ENCODE data around the gene MBD3L2B.

DNA sequence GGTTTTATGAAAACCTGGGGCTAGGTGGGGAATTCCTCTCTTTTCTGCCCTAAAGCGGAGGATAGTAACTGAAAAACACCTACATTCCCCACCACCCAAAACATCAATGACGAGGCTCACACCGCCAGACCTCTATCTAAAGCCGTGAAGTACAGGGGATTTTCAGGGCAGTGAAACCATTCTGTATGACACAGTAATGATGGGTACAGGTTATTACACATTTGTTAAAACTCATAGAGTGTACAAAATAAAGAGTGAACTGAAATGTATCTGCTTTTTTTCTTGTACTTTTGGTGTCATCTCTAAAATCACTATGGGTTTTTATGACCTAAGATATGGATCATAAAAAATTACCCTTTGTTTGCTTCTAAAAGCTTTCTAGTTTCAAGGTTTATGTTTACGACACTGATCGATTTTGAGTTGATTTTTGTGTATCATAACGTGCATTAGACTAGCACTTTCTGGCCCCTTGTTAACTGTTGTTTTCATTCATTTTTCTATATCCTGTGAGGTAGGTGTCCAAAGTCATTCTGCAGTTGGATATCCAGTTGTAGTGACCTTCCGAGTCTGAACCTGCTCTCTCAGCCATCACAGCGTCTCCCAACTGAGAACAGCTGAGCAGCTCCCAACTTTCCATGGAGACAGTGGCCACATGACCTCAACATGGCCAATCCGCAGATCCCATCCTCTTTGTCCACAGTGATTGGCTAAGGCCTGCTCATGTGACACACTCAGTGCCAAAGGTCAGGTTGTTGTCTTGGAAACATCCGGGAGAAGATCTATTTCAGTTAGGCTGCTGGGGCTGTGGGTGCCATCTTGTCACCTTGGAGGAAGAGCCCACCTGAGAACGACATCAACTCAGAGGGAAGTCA lies 10.3 kb downstream of the MBD3L2B start:
- TF ChIP-seq ZNF239 (tag by site-specific recombination; IDR thresholded peaks at IDR 0.05), result no peak
- TF ChIP-seq, protein P1, sequence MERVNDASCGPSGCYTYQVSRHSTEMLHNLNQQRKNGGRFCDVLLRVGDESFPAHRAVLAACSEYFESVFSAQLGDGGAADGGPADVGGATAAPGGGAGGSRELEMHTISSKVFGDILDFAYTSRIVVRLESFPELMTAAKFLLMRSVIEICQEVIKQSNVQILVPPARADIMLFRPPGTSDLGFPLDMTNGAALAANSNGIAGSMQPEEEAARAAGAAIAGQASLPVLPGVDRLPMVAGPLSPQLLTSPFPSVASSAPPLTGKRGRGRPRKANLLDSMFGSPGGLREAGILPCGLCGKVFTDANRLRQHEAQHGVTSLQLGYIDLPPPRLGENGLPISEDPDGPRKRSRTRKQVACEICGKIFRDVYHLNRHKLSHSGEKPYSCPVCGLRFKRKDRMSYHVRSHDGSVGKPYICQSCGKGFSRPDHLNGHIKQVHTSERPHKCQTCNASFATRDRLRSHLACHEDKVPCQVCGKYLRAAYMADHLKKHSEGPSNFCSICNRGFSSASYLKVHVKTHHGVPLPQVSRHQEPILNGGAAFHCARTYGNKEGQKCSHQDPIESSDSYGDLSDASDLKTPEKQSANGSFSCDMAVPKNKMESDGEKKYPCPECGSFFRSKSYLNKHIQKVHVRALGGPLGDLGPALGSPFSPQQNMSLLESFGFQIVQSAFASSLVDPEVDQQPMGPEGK (tag by site-specific recombination; IDR thresholded peaks at IDR 0.05), result no peak
- TF ChIP-seq, protein P2, sequence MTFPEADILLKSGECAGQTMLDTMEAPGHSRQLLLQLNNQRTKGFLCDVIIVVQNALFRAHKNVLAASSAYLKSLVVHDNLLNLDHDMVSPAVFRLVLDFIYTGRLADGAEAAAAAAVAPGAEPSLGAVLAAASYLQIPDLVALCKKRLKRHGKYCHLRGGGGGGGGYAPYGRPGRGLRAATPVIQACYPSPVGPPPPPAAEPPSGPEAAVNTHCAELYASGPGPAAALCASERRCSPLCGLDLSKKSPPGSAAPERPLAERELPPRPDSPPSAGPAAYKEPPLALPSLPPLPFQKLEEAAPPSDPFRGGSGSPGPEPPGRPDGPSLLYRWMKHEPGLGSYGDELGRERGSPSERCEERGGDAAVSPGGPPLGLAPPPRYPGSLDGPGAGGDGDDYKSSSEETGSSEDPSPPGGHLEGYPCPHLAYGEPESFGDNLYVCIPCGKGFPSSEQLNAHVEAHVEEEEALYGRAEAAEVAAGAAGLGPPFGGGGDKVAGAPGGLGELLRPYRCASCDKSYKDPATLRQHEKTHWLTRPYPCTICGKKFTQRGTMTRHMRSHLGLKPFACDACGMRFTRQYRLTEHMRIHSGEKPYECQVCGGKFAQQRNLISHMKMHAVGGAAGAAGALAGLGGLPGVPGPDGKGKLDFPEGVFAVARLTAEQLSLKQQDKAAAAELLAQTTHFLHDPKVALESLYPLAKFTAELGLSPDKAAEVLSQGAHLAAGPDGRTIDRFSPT (tag by site-specific recombination; IDR thresholded peaks at IDR 0.05), result no peak
- no peak for TF ChIP-seq SP2 (tag by site-specific recombination; IDR thresholded peaks at IDR 0.05)
- TF ChIP-seq ZNF341 (tag by site-specific recombination; IDR thresholded peaks at IDR 0.05; ENCODE audit: low read depth), result no peak
- TF ChIP-seq, protein P3, sequence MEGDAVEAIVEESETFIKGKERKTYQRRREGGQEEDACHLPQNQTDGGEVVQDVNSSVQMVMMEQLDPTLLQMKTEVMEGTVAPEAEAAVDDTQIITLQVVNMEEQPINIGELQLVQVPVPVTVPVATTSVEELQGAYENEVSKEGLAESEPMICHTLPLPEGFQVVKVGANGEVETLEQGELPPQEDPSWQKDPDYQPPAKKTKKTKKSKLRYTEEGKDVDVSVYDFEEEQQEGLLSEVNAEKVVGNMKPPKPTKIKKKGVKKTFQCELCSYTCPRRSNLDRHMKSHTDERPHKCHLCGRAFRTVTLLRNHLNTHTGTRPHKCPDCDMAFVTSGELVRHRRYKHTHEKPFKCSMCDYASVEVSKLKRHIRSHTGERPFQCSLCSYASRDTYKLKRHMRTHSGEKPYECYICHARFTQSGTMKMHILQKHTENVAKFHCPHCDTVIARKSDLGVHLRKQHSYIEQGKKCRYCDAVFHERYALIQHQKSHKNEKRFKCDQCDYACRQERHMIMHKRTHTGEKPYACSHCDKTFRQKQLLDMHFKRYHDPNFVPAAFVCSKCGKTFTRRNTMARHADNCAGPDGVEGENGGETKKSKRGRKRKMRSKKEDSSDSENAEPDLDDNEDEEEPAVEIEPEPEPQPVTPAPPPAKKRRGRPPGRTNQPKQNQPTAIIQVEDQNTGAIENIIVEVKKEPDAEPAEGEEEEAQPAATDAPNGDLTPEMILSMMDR (tag by site-specific recombination; IDR thresholded peaks at IDR 0.05), result no peak
- no peak for TF ChIP-seq SALL2 (tag by site-specific recombination; IDR thresholded peaks at IDR 0.05; ENCODE audit: borderline replicate concordance)
- TF ChIP-seq ZNF324 (tag by site-specific recombination; IDR thresholded peaks at IDR 0.05), result no peak
- TF ChIP-seq ZNF311 (tag by site-specific recombination; IDR thresholded peaks at IDR 0.05; ENCODE audit: borderline replicate concordance), result no peak

Measured in HEK293 (cell line).